HepG2 (cell line): Measurements from ENCODE around the gene TMEM129.

Source experiments
- BCLAF1 ChIP-seq: fragments of 450-650 bp; IDR thresholded peaks from 2 replicates; pipeline ENCODE4 v1.6.1; 2017; ENCODE audit warnings: mild to moderate bottlenecking
- EZH2 ChIP-seq: conservative IDR thresholded peaks from 2 replicates; pipeline ENCODE4 v1.6.1; 2012; ENCODE audit warnings: mild to moderate bottlenecking, low read depth, low read length, moderate library complexity
- GABPB1 ChIP-seq: IDR thresholded peaks from 2 replicates; pipeline ENCODE4 v1.6.1; 2016; ENCODE audit warnings: mild to moderate bottlenecking, missing genetic modification reagents, moderate library complexity, missing compliant biosample characterization
- POLR2AphosphoS5 ChIP-seq: IDR thresholded peaks from 2 replicates; pipeline ENCODE4 v1.6.1; 2012; ENCODE audit warnings: low read depth, low read length
- RFX5 ChIP-seq: IDR thresholded peaks from 2 replicates; pipeline ENCODE4 v1.6.1; 2011; ENCODE audit warnings: low read depth, low read length, improper control_type of control experiment
- SOX6 ChIP-seq, 2 experiments: fragments of 450-650 bp in 1 of 2; sonication (generic) in 1 of 2; formaldehyde crosslinking in 1 of 2; IDR thresholded peaks; 2 replicates each; pipeline versions ENCODE4 v1.4.0 to v1.6.1; 2017 to 2020; ENCODE audit warnings: antibody characterized with exemption in 1 of 2, mild to moderate bottlenecking in 1 of 2, missing genetic modification reagents in 1 of 2
- SRSF4 ChIP-seq: fragments of 200-400 bp; formaldehyde crosslinking; IDR thresholded peaks from one replicate; pipeline ENCODE4 v1.6.1; 2018; ENCODE audit warnings: mild to moderate bottlenecking, low read depth, low read length, moderate library complexity; ENCODE audit not compliant: poor library complexity, severe bottlenecking
- TOE1 ChIP-seq: sonication (generic); formaldehyde crosslinking; IDR thresholded peaks from 2 replicates; pipeline ENCODE4 v1.4.0; 2020; ENCODE audit warnings: mild to moderate bottlenecking, missing genetic modification reagents
- TP53 ChIP-seq: sonication (generic); formaldehyde crosslinking; conservative IDR thresholded peaks from 2 replicates; pipeline ENCODE4 v1.4.0; 2020; ENCODE audit warnings: missing genetic modification reagents
- ZBTB2 ChIP-seq: sonication (generic); formaldehyde crosslinking; IDR thresholded peaks from 2 replicates; pipeline ENCODE4 v1.8.0; 2022; ENCODE audit warnings: low read depth, missing genetic modification reagents
- ZIK1 ChIP-seq: sonication (generic); formaldehyde crosslinking; IDR thresholded peaks from 2 replicates; pipeline ENCODE4 v1.5.0; 2020; ENCODE audit warnings: mild to moderate bottlenecking, low read depth, missing genetic modification reagents, borderline replicate concordance
- ZNF557 ChIP-seq: sonication (generic); formaldehyde crosslinking; IDR thresholded peaks from 2 replicates; pipeline ENCODE4 v1.4.0; 2020; ENCODE audit warnings: missing genetic modification reagents
- TF ChIP-seq, protein P1 (sequence below), 2 experiments: IDR thresholded peaks; 2 replicates each; pipeline ENCODE4 v1.6.1; 2011 to 2012; ENCODE audit warnings: low read length in 2 of 2, borderline replicate concordance in 1 of 2, low read depth in 1 of 2, mild to moderate bottlenecking in 1 of 2, moderate library complexity in 1 of 2

DNA sequence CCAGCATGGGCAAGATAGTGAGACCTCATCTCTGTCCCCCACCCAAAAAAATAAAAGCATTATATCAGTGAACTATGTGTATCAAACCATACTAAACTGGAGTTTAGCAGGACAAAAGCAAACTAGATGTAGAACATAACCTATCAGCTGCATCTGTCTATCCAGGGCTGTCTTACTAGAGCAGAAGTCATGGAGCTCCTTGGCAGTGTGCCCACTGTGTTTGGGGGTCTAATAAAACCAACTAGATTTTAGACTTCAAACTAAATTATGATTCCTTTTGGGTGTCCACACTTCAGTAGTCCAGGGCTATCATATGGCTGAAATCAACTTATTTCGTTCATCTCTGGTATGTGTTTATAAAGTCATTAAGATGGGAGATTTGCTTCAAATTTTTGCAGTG is 17.3 kb downstream of the TMEM129 start:
- no peak for TF ChIP-seq BCLAF1
- no peak for TF ChIP-seq ZIK1
- no peak for TF ChIP-seq ZNF557 (CRISPR knock-in tag)
- no peak for TF ChIP-seq SRSF4
- TF ChIP-seq GABPB1 (CRISPR knock-in tag): no peak
- no peak for TF ChIP-seq EZH2
- no peak for TF ChIP-seq TOE1 (CRISPR knock-in tag)
- no peak for TF ChIP-seq ZBTB2 (CRISPR knock-in tag)
- TF ChIP-seq TP53 (CRISPR knock-in tag): no peak
- TF ChIP-seq, protein P1, sequence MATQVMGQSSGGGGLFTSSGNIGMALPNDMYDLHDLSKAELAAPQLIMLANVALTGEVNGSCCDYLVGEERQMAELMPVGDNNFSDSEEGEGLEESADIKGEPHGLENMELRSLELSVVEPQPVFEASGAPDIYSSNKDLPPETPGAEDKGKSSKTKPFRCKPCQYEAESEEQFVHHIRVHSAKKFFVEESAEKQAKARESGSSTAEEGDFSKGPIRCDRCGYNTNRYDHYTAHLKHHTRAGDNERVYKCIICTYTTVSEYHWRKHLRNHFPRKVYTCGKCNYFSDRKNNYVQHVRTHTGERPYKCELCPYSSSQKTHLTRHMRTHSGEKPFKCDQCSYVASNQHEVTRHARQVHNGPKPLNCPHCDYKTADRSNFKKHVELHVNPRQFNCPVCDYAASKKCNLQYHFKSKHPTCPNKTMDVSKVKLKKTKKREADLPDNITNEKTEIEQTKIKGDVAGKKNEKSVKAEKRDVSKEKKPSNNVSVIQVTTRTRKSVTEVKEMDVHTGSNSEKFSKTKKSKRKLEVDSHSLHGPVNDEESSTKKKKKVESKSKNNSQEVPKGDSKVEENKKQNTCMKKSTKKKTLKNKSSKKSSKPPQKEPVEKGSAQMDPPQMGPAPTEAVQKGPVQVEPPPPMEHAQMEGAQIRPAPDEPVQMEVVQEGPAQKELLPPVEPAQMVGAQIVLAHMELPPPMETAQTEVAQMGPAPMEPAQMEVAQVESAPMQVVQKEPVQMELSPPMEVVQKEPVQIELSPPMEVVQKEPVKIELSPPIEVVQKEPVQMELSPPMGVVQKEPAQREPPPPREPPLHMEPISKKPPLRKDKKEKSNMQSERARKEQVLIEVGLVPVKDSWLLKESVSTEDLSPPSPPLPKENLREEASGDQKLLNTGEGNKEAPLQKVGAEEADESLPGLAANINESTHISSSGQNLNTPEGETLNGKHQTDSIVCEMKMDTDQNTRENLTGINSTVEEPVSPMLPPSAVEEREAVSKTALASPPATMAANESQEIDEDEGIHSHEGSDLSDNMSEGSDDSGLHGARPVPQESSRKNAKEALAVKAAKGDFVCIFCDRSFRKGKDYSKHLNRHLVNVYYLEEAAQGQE (IDR thresholded peaks at IDR 0.05; ENCODE audit: borderline replicate concordance in 1 of 2, low read depth in 1 of 2, low read length in 2 of 2): no peak
- TF ChIP-seq RFX5: no peak
- TF ChIP-seq SOX6 (IDR thresholded peaks at IDR 0.05): no peak
- TF ChIP-seq SOX6 (CRISPR knock-in tag; IDR thresholded peaks at IDR 0.05): no peak
- no peak for TF ChIP-seq POLR2AphosphoS5
